Measurements from ENCODE around the gene LSM12.
A peak's percentile ranks its signal among the peaks of the same experiment; 100 is the strongest.
"Not testable (repeated sequence)": the region's sequence is repeated elsewhere in the genome, so short reads cannot be mapped to it uniquely, and the experiment has no call there.

Gene LSM12

GRCh38 chr17:44039829-44040635, 26.4 kb downstream of the LSM12 start:
- no peak for DNase-seq

- DNase-seq: no peak
Measured at GRCh38 chr17:44038604-44039011, 27.9 kb downstream of the LSM12 start.

- DNase-seq: no peak
Measured at GRCh38 chr17:44037471-44037870, 29.0 kb downstream of the LSM12 start.

GRCh38 chr17:44034688-44035087, 31.8 kb downstream of the LSM12 start:
- DNase-seq: not testable (repeated sequence)

GRCh38 chr17:44033861-44034408, 32.5 kb downstream of the LSM12 start:
- no peak for DNase-seq

GRCh38 chr17:44030482-44030881, 36.0 kb downstream of the LSM12 start:
- no peak for DNase-seq

DNA sequence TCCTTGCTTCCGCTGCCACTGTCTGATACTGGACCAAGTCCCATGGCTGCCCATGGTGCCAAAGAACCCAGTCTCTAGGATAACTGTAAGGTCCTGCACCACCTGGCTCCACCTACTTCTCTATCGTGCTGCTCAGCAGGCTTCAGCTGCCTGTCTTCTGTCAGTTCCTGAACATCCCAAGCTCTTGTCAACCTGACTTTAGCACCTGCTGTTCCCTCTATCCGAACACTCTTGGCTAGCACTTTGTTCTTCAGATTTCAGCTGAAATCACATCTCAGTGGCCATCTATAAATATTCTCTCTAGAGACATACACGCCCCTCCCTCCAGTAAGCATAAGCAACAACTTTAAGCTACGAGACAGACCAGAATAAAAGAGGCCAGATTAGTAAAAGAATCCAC, 36.7 kb downstream of the LSM12 start:
- DNase-seq: no peak

- DNase-seq: no peak
Measured at GRCh38 chr17:44024853-44025252, 41.6 kb downstream of the LSM12 start.

GRCh38 chr17:44024271-44024663, 42.2 kb downstream of the LSM12 start:
- no peak for DNase-seq

DNA sequence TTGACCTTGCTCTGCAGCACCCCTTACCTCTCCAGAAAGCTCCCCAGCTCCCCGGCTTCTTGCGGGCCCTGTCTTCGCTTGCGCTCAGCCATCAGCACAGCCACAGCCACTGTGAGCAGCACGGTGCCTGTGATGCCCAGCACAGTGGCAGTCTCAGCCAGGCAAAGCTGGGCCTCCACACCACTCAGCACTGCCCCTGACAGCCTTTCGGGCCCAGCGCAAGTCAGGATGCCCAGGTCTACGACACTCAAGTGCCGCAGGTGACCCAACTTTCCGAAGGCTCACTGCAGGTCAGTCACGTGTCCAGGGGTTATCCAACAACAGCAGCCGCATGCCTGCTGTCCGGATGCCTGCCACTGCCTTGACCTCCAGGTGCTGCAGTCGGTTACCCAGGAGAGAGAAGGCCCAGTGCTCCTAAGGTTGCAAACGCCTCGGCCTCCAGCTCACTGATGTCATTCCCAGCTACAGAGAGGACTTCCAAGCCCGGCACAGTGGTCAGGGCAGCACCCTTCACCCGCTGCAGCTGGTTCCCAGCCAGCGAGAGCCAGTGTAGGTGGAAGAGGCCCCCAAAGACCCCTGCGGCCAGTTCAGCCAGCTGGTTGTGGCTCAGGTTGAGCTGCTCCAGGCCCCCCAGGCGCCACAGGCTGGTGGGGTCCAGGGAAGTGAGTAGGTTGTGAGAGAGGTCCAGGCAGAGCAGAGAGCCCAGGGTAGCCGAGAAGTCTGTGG, 42.8 kb downstream of the LSM12 start:
- DNase-seq: no peak

GRCh38 chr17:44022246-44022645, 44.2 kb downstream of the LSM12 start:
- no peak for DNase-seq

DNA sequence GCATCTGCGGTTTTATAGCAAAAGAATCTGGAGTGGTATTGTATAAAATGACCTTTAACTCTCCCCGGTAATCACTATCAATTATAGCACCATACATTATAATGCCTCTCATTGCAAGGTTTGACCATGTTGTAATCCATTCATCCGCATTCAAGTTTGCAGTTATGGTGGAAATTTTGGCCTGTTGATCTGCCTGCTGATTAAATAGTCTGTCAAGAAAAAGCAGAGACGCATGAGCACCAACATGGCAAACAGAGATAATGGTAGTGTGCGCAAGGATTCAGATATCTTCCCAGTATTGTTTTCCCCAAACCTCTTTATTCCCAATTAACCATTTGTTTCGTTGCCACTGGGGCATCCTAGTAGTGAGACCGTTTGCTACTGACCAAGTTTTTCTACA, 45.2 kb downstream of the LSM12 start:
- not testable (repeated sequence) for DNase-seq

DNA sequence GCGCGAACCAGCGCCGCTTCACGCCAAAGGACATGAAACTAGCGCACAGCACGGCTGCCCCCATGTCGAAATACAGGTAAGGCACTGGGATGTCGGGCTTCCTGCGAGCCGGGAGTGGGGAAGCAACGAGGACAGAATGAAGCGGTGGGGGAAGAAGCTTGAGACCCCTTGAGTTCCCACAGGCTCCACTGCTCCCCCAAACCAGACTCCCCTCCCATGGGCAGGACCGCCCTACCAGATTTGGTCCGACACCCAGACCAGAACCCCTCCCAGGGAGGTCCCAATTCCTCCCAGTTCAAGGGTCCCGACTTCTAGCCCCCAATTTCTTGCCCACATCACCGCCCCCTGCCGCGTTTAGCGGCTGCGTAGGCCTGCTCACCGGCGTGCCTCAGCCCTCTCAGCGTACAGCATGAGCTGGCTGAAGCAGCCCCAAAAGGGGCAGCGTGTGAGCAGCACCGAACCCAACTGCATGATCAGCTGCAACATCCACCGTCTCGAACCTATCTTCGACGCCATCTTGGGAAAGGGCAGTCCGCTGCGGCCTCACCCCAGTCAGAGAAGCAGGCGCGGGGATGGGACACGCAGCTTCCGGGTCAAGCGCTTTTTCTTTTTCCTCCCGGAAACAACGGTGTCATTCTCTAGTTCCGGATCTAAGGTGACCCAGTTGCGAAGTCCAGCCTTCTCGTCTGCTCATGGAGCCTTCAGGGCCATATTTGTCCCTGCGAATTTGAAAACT, 51.9 kb downstream of the LSM12 start, which contains the start of gene TMEM101:
Gene TMEM101, minus strand, starts transcription at position 527 of the 736 bp plus-strand sequence. Its CDS starts 11 bp downstream, at position 516.
- DNase-seq: peak; percentile 94

GRCh38 chr17:44014133-44014436, 52.4 kb downstream of the LSM12 start:
- DNase-seq: no peak

GRCh38 chr17:44012874-44013273, 53.6 kb downstream of the LSM12 start:
- DNase-seq: no peak

GRCh38 chr17:44012391-44012790, 54.1 kb downstream of the LSM12 start:
- DNase-seq: no peak

GRCh38 chr17:44011876-44012275, 54.6 kb downstream of the LSM12 start:
- no peak for DNase-seq

- DNase-seq: no peak
Measured at GRCh38 chr17:44010966-44011647, 55.4 kb downstream of the LSM12 start.

GRCh38 chr17:44008205-44008909, 58.1 kb downstream of the LSM12 start:
- DNase-seq: no peak

GRCh38 chr17:44007346-44008204, 58.9 kb downstream of the LSM12 start:
- no peak for DNase-seq
